ENCODE results near the gene ERCC6L. TPM values are rescaled to one million over a fixed set of nuclear protein-coding genes. Genes with fewer than 3 reads are reported as not detected.

The ERCC6L gene
- total and polyA plus RNA-seq, 10 of the 15 experiments (the other 5 are each of a cell fraction or from before 2014, with no cell fraction given) = 4.7 to 13.1 (median 7.7) TPM

DNA sequence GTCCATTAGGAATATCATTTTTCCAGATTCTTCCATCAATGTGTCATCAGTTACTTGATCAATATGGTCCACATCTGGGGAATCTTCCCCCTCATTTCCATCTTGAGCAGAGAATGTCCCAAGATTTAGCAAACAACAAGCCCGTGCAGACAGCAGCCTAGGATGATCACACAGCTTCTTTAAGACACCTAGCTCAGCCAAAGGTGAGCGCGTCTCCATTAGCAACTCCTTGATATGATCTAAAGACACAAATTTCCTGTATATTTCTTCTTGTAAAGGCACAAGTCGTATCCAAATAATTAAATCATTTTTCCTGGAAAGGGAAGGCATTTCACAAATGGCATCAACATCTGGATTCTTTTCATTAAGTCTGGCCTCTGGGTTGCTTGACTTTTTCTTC, 31.5 kb downstream of the ERCC6L start:
- TF ChIP-seq, protein P1, sequence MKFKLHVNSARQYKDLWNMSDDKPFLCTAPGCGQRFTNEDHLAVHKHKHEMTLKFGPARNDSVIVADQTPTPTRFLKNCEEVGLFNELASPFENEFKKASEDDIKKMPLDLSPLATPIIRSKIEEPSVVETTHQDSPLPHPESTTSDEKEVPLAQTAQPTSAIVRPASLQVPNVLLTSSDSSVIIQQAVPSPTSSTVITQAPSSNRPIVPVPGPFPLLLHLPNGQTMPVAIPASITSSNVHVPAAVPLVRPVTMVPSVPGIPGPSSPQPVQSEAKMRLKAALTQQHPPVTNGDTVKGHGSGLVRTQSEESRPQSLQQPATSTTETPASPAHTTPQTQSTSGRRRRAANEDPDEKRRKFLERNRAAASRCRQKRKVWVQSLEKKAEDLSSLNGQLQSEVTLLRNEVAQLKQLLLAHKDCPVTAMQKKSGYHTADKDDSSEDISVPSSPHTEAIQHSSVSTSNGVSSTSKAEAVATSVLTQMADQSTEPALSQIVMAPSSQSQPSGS (IDR thresholded peaks at IDR 0.05; ENCODE audit: low read length) = no peak
- Histone ChIP-seq H3K79me2 (ENCODE audit: control insufficient read depth, insufficient read depth, low read length) (no peaks in the 10 kb centered on the region), H3K9ac (ENCODE audit: control insufficient read depth, insufficient read depth, low read length) (no peak overlapping the region), H3K4me1 (ENCODE audit: control insufficient read depth, insufficient read depth, low read length) (no peaks in the 10 kb centered on the region), H3K9me3 (replicated peaks; ENCODE audit: control insufficient read depth, insufficient read depth, low read length) (no peaks in the 10 kb centered on the region), H3K27ac (ENCODE audit: control insufficient read depth, insufficient read depth) (no peak overlapping the region), H2AFZ (ENCODE audit: control insufficient read depth, low read depth, low read length) (no peak overlapping the region), H4K20me1 (ENCODE audit: control insufficient read depth, insufficient read depth) (no peaks in the 10 kb centered on the region), H3K36me3 (ENCODE audit: control insufficient read depth in 2 of 2, insufficient read depth in 2 of 2, low read length in 1 of 2) (no peaks in the 10 kb centered on the region), H3K4me3 (no peak overlapping the region), H3K4me2 (ENCODE audit: control insufficient read depth, insufficient read depth) (no peak overlapping the region), H3K27me3 (replicated peaks in 1 of 2; ENCODE audit: control insufficient read depth in 2 of 2, insufficient read depth in 2 of 2, low read length in 1 of 2) (no peaks in the 10 kb centered on the region)
- RAD21 ChIA-PET (ENCODE audit: unreplicated experiment) = no interaction called here
- in situ Hi-C loops (cut with MboI) = no loop called here
- 40% methylated on average over 4 of the region's 4 CpGs for WGBS (ENCODE audit: insufficient coverage, insufficient replicate concordance, low lambda C conversion rate, missing lambda C conversion rate)
- DNase-seq (ENCODE audit: low read depth, low spot score) (no peak), ATAC-seq (no peak), FAIRE-seq (no peak)
- intact Hi-C loops (cut with micrococcal nuclease; ENCODE audit: unreplicated experiment) = no loop called here
- SMC1A ChIA-PET (ENCODE audit: uncharacterized antibody, unreplicated experiment) = no interaction called here
- BruUV-seq (replicated peaks) = no TSS peak
- CTCF ChIA-PET = no interaction called here
- POLR2A ChIA-PET = no interaction called here

GRCh38 chrX:72205706-72206105, 33.1 kb downstream of the ERCC6L start:
- H3K4me2 ChIP-seq (ENCODE audit: control insufficient read depth, insufficient read depth) = no peak overlapping the region
- POLR2A ChIA-PET = interaction anchor here (1.4 kb wide), 1 partner anchor 24 kb away, joined by 3 read pairs; the partner anchor contains the start of gene PIN4
- H3K4me3 ChIP-seq = no peak overlapping the region
- no peaks in the 10 kb centered on the region for H3K79me2 ChIP-seq (ENCODE audit: control insufficient read depth, insufficient read depth, low read length)
- no peak for DNase-seq (ENCODE audit: low read depth, low spot score)
- no TSS peak for BruUV-seq (replicated peaks)
- FAIRE-seq = no peak
- no peaks in the 10 kb centered on the region for H3K36me3 ChIP-seq (ENCODE audit: control insufficient read depth in 2 of 2, insufficient read depth in 2 of 2, low read length in 1 of 2)
- RAD21 ChIA-PET (ENCODE audit: unreplicated experiment) = no interaction called here
- H3K4me1 ChIP-seq (ENCODE audit: control insufficient read depth, insufficient read depth, low read length) = no peaks in the 10 kb centered on the region
- 37% methylated on average over 2 of the region's 2 CpGs for WGBS (ENCODE audit: insufficient coverage, insufficient replicate concordance, low lambda C conversion rate, missing lambda C conversion rate)
- no peak overlapping the region for H2AFZ ChIP-seq (ENCODE audit: control insufficient read depth, low read depth, low read length)
- SMC1A ChIA-PET (ENCODE audit: uncharacterized antibody, unreplicated experiment) = no interaction called here
- CTCF ChIA-PET = interaction anchor here (0.6 kb wide), 1 partner anchor 43 kb away, joined by 5 read pairs; no protein-coding TSS in a partner anchor
- H3K27me3 ChIP-seq (replicated peaks in 1 of 2; ENCODE audit: control insufficient read depth in 2 of 2, insufficient read depth in 2 of 2, low read length in 1 of 2) = no peaks in the 10 kb centered on the region
- H3K9ac ChIP-seq (ENCODE audit: control insufficient read depth, insufficient read depth, low read length) = no peak overlapping the region
- ATAC-seq = no peak
- no peak overlapping the region for H3K27ac ChIP-seq (ENCODE audit: control insufficient read depth, insufficient read depth)
- no peaks in the 10 kb centered on the region for H4K20me1 ChIP-seq (ENCODE audit: control insufficient read depth, insufficient read depth)
- TF ChIP-seq RAD21 (IDR thresholded peaks at IDR 0.05; ENCODE audit: insufficient read depth, low read depth, low read length) (no peak), WRNIP1 (IDR thresholded peaks at IDR 0.05; ENCODE audit: borderline replicate concordance, low read depth, low read length) (no peak), TAF1 (IDR thresholded peaks at IDR 0.05; ENCODE audit: borderline replicate concordance, low read depth, low read length) (no peak), IRF4 (IDR thresholded peaks at IDR 0.05; ENCODE audit: low read depth, low read length) (no peak), BRCA1 (IDR thresholded peaks at IDR 0.05; ENCODE audit: low read depth, low read length) (no peak), IRF3 (IDR thresholded peaks at IDR 0.05) (no peak), SIN3A (IDR thresholded peaks at IDR 0.05; ENCODE audit: low read depth, low read length) (no peak)
- TF ChIP-seq, protein P2, sequence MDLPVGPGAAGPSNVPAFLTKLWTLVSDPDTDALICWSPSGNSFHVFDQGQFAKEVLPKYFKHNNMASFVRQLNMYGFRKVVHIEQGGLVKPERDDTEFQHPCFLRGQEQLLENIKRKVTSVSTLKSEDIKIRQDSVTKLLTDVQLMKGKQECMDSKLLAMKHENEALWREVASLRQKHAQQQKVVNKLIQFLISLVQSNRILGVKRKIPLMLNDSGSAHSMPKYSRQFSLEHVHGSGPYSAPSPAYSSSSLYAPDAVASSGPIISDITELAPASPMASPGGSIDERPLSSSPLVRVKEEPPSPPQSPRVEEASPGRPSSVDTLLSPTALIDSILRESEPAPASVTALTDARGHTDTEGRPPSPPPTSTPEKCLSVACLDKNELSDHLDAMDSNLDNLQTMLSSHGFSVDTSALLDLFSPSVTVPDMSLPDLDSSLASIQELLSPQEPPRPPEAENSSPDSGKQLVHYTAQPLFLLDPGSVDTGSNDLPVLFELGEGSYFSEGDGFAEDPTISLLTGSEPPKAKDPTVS (IDR thresholded peaks at IDR 0.05; ENCODE audit: low read depth, low read length) = no peak
- TF ChIP-seq, protein P3, sequence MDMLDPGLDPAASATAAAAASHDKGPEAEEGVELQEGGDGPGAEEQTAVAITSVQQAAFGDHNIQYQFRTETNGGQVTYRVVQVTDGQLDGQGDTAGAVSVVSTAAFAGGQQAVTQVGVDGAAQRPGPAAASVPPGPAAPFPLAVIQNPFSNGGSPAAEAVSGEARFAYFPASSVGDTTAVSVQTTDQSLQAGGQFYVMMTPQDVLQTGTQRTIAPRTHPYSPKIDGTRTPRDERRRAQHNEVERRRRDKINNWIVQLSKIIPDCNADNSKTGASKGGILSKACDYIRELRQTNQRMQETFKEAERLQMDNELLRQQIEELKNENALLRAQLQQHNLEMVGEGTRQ (IDR thresholded peaks at IDR 0.05; ENCODE audit: borderline replicate concordance, low read depth, low read length) = no peak
- TF ChIP-seq, protein P4, sequence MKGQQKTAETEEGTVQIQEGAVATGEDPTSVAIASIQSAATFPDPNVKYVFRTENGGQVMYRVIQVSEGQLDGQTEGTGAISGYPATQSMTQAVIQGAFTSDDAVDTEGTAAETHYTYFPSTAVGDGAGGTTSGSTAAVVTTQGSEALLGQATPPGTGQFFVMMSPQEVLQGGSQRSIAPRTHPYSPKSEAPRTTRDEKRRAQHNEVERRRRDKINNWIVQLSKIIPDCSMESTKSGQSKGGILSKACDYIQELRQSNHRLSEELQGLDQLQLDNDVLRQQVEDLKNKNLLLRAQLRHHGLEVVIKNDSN (IDR thresholded peaks at IDR 0.05; ENCODE audit: borderline replicate concordance, extremely low read length, insufficient read depth, low read depth, low read length) = no peak
- intact Hi-C loops (cut with micrococcal nuclease; ENCODE audit: unreplicated experiment) (no loop called here), in situ Hi-C loops (cut with MboI) (no loop called here)
- H3K9me3 ChIP-seq (replicated peaks; ENCODE audit: control insufficient read depth, insufficient read depth, low read length) = no peaks in the 10 kb centered on the region
